ENCODE data around the gene LRCOL1.

The LRCOL1 gene

DNA sequence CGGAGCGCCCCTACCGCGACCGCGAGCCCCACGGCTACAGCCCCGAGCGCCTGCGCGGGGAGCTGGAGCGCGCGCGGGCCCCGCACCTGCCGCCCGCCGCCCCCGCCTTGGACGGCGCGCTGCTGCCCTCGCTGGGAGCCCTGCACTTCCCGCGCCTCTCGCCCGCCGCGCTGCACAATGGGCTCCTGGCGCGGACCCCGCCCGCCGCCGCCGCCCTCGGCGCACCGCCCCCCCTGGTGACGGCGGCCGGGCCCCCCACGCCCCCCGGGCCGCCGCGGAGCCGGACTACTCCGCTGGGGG is 27.0 kb downstream of the LRCOL1 start:
- Histone ChIP-seq H3K4me1 (ENCODE audit: control insufficient read depth, insufficient read depth, low read length) (no peaks in the 10 kb centered on the region), H3K36me3 (ENCODE audit: control insufficient read depth, insufficient read depth, low read length, severe bottlenecking) (peaks cover 8% of the 10 kb centered on the region), H3K9me3 (ENCODE audit: control insufficient read depth, low read length) (no peaks in the 10 kb centered on the region), H3K4me3 (ENCODE audit: low read length) (no peak overlapping the region), H3K27me3 (replicated peaks; ENCODE audit: control insufficient read depth, insufficient read depth, low read length) (peaks cover 8% of the 10 kb centered on the region), H3K9ac (ENCODE audit: low read length) (no peak overlapping the region)
- DNase-seq (ENCODE audit: low read depth): no peak

DNA sequence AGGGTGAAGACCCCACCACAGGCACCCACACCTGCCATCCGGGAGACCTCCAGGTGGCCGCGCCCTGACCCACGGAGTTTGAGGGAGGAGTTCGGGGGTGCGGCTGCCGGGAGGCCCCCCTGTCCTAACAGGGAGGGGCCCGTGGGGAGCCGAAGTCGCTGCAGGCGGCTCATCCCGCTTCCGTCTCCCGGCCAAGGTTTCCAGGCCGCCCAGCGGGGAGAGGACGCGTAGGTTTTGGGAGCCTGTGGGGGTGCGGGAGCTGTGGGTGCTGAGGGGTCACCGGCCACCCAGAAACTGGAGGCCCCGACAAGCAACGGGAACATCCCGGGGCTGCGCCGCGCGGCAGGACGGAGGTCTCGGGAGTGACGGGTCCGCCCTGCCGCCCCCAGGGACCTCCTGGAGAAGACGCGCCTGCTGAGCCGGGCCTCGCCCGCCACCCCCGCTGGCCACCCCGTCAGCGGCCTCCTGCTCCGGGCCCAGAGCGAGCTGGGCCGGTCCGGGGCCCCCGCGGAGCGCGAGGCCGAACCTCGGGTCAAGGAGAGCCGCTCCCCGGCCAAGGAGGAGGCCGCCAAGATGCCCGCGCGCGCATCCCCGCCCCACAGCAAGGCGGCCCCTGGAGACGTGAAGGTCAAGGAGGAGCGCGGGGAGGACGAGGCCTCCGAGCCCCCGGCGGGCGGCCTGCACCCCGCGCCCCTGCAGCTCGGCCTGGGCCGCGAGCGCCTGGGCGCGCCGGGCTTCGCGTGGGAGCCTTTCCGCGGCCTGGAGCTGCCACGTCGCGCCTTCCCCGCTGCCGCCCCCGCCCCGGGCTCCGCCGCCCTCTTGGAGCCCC is 27.6 kb downstream of the LRCOL1 start:
- Histone ChIP-seq H3K27me3 (replicated peaks; ENCODE audit: control insufficient read depth, insufficient read depth, low read length) (peaks cover 4% of the 10 kb centered on the region), H3K9ac (ENCODE audit: low read length) (no peak overlapping the region), H3K4me3 (ENCODE audit: low read length) (no peak overlapping the region), H3K36me3 (ENCODE audit: control insufficient read depth, insufficient read depth, low read length, severe bottlenecking) (peaks cover 8% of the 10 kb centered on the region), H3K4me1 (ENCODE audit: control insufficient read depth, insufficient read depth, low read length) (no peaks in the 10 kb centered on the region), H3K9me3 (ENCODE audit: control insufficient read depth, low read length) (no peaks in the 10 kb centered on the region)
- no peak for DNase-seq (ENCODE audit: low read depth)

DNA sequence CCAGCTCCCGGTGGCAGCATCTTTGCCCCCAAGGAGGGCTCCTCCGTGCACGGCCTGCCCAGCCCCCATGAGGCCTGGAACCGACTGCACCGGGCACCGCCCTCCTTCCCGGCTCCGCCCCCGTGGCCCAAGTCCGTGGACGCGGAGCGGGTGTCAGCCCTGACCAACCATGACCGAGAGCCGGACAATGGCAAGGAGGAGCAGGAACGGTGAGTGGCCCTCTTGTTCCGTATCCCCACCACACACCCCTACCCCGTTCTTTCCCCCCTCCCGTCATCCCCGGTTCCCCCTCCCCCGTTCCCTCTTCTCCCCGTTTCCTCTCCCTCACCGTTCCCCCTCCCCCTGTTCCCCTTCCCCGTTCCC is 28.3 kb downstream of the LRCOL1 start:
- Histone ChIP-seq H3K36me3 (ENCODE audit: control insufficient read depth, insufficient read depth, low read length, severe bottlenecking) (peaks cover 8% of the 10 kb centered on the region), H3K9me3 (ENCODE audit: control insufficient read depth, low read length) (no peaks in the 10 kb centered on the region), H3K4me1 (ENCODE audit: control insufficient read depth, insufficient read depth, low read length) (no peaks in the 10 kb centered on the region), H3K27me3 (replicated peaks; ENCODE audit: control insufficient read depth, insufficient read depth, low read length) (no peaks in the 10 kb centered on the region), H3K9ac (ENCODE audit: low read length) (no peak overlapping the region), H3K4me3 (ENCODE audit: low read length) (no peak overlapping the region)
- DNase-seq (ENCODE audit: low read depth): no peak

GRCh38 chr12:132581348-132582057 is 28.9 kb downstream of the LRCOL1 start:
- no peaks in the 10 kb centered on the region for H3K27me3 ChIP-seq (replicated peaks; ENCODE audit: control insufficient read depth, insufficient read depth, low read length)
- no peak for DNase-seq (ENCODE audit: low read depth)
- H3K9me3 ChIP-seq (ENCODE audit: control insufficient read depth, low read length): no peaks in the 10 kb centered on the region
- H3K4me3 ChIP-seq (ENCODE audit: low read length): no peak overlapping the region
- H3K4me1 ChIP-seq (ENCODE audit: control insufficient read depth, insufficient read depth, low read length): no peaks in the 10 kb centered on the region
- H3K9ac ChIP-seq (ENCODE audit: low read length): no peak overlapping the region
- H3K36me3 ChIP-seq (ENCODE audit: control insufficient read depth, insufficient read depth, low read length, severe bottlenecking): peaks cover 8% of the 10 kb centered on the region

DNA sequence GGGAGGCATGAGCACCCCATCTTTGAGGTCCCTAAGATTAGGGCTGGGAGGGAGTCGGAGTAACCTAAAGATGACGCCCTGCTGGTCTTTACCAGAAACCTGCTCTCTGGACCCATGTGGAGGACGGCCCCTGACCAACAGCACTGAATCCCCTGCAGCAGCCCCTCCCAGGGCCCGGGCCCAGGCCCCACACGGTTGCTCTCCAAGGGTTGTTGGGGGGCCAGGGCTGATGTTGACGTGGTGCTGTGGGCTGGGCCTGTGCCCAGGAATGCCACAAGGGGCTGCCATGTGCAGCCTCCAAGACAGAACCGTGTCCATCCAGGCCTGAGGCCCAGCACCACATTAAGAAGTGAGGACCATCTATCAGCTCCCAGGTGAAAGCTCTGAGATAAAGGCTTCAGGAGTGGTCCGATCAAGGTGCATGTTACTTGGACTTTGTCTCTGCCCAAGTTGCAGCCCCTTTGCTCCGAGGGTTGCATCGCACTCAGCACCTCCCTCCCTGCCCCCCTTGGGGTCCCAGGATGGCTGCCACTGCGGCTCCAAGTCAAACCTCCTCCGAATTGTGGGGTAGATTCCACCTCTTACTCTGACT is 29.6 kb downstream of the LRCOL1 start:
- Histone ChIP-seq H3K4me1 (ENCODE audit: control insufficient read depth, insufficient read depth, low read length) (no peaks in the 10 kb centered on the region), H3K9ac (ENCODE audit: low read length) (no peak overlapping the region), H3K27me3 (replicated peaks; ENCODE audit: control insufficient read depth, insufficient read depth, low read length) (no peaks in the 10 kb centered on the region), H3K4me3 (ENCODE audit: low read length) (no peak overlapping the region), H3K9me3 (ENCODE audit: control insufficient read depth, low read length) (no peaks in the 10 kb centered on the region), H3K36me3 (ENCODE audit: control insufficient read depth, insufficient read depth, low read length, severe bottlenecking) (peaks cover 8% of the 10 kb centered on the region)
- no peak for DNase-seq (ENCODE audit: low read depth)

GRCh38 chr12:132579744-132580143 is 30.6 kb downstream of the LRCOL1 start:
- Histone ChIP-seq H3K9me3 (ENCODE audit: control insufficient read depth, low read length) (no peaks in the 10 kb centered on the region), H3K36me3 (ENCODE audit: control insufficient read depth, insufficient read depth, low read length, severe bottlenecking) (peaks cover 8% of the 10 kb centered on the region), H3K4me1 (ENCODE audit: control insufficient read depth, insufficient read depth, low read length) (no peaks in the 10 kb centered on the region), H3K9ac (ENCODE audit: low read length) (no peak overlapping the region), H3K4me3 (ENCODE audit: low read length) (no peak overlapping the region), H3K27me3 (replicated peaks; ENCODE audit: control insufficient read depth, insufficient read depth, low read length) (no peaks in the 10 kb centered on the region)
- no peak for DNase-seq (ENCODE audit: low read depth)

DNA sequence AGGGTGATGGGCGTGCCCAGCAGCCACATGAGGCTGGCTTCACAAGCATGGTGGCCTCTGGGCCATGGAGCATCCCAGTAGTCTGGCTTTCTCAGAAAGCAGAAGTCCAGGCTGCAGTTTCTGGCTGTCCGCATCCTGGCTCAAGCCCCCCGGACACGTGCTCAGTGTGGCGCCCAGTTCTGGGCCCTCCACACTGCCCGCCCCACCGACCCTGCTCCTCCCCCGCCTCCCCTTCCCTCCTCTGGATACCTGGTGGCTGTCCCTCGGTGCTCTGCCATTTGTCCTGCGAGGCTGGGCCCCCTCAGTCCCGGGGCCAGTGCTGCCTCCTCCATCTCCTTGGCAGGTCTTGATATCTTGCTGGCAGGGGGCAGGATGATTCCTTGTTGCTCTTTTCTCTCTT is 31.6 kb downstream of the LRCOL1 start:
- Histone ChIP-seq H3K27me3 (replicated peaks; ENCODE audit: control insufficient read depth, insufficient read depth, low read length) (no peaks in the 10 kb centered on the region), H3K4me3 (ENCODE audit: low read length) (no peak overlapping the region), H3K9ac (ENCODE audit: low read length) (no peak overlapping the region), H3K9me3 (ENCODE audit: control insufficient read depth, low read length) (no peaks in the 10 kb centered on the region), H3K4me1 (ENCODE audit: control insufficient read depth, insufficient read depth, low read length) (no peaks in the 10 kb centered on the region), H3K36me3 (ENCODE audit: control insufficient read depth, insufficient read depth, low read length, severe bottlenecking) (peaks cover 8% of the 10 kb centered on the region)
- no peak for DNase-seq (ENCODE audit: low read depth)

DNA sequence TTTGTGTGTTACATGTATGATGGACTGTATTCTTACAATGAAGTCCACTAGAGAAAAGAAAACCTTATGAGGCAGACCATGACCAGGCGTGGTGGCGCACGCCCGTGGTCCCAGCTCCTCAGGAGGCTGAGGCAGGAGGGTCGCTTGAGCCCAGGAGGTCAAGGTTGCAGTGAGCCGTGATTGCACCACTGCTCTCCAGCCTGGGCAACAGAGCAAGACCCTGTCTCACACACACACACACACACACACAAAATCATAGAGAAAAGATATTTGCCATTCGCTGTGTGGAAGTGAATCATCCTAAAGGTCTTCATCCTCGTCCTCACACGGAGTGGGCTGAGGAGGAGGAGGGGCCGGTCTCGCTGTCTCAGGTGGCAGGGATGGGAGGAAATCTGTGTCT is 32.3 kb downstream of the LRCOL1 start:
- Histone ChIP-seq H3K36me3 (ENCODE audit: control insufficient read depth, insufficient read depth, low read length, severe bottlenecking) (peaks cover 8% of the 10 kb centered on the region), H3K4me1 (ENCODE audit: control insufficient read depth, insufficient read depth, low read length) (no peaks in the 10 kb centered on the region), H3K9ac (ENCODE audit: low read length) (no peak overlapping the region), H3K4me3 (ENCODE audit: low read length) (no peak overlapping the region), H3K27me3 (replicated peaks; ENCODE audit: control insufficient read depth, insufficient read depth, low read length) (no peaks in the 10 kb centered on the region), H3K9me3 (ENCODE audit: control insufficient read depth, low read length) (no peaks in the 10 kb centered on the region)
- no peak for DNase-seq (ENCODE audit: low read depth)

DNA sequence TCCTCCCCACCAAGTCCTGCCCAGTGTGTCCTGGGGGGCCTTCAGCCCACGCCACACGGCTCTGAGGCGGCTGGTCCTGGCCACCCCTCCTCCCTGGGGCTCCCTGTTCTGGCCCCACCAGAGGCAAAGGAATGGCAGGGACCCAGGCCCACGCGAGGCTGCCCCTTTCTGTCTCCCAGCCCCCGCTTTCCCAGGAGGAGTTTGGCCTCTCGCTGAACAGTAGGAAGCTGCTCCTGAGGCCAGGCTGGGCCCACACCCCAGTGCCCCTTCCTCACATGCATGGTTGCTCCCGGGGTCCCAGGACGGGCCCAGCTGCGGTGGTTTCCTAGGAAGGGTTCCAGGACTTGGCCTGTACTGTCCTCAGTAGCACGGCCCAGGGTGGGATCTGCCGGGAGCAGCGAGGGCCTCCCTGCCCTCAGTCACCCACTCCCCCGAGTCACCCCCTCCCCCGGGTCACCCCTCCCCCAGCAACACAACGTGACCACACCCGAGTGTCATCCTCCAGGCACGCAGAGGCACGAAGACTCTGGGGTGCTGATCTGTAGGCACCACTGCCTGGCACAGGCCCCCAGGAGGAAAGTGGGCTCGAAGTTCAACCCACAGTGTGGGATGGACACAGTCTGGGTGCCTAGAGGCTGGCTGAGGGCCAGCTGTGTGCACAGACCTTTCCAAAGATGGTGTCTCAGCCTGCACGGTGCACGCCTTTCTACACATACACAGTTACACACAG is 33.0 kb downstream of the LRCOL1 start:
- Histone ChIP-seq H3K27me3 (replicated peaks; ENCODE audit: control insufficient read depth, insufficient read depth, low read length) (no peaks in the 10 kb centered on the region), H3K9me3 (ENCODE audit: control insufficient read depth, low read length) (no peaks in the 10 kb centered on the region), H3K4me3 (ENCODE audit: low read length) (no peak overlapping the region), H3K36me3 (ENCODE audit: control insufficient read depth, insufficient read depth, low read length, severe bottlenecking) (peaks cover 8% of the 10 kb centered on the region), H3K4me1 (ENCODE audit: control insufficient read depth, insufficient read depth, low read length) (no peaks in the 10 kb centered on the region), H3K9ac (ENCODE audit: low read length) (no peak overlapping the region)
- DNase-seq (ENCODE audit: low read depth): no peak

DNA sequence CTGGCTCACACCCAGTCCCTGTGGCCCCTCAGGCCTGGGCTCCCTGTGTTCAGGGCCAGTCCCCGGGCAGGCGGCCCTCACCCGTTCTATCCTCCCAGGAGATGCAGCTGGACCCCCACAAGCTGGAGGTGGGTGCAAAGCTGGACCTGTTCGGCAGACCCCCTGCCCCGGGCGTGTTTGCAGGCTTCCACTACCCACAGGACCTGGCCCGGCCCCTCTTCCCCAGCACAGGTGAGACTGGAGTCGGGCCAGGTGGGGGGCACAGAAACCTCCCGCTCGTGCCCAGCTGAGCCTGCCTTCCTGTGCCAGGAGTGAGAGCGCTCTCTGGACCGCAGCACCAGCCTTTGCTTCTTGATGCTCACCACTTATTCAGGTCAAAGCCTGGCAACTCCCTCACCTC is 33.7 kb downstream of the LRCOL1 start:
- peaks cover 8% of the 10 kb centered on the region for H3K36me3 ChIP-seq (ENCODE audit: control insufficient read depth, insufficient read depth, low read length, severe bottlenecking)
- no peak overlapping the region for H3K9ac ChIP-seq (ENCODE audit: low read length)
- H3K27me3 ChIP-seq (replicated peaks; ENCODE audit: control insufficient read depth, insufficient read depth, low read length): no peaks in the 10 kb centered on the region
- H3K9me3 ChIP-seq (ENCODE audit: control insufficient read depth, low read length): no peaks in the 10 kb centered on the region
- no peaks in the 10 kb centered on the region for H3K4me1 ChIP-seq (ENCODE audit: control insufficient read depth, insufficient read depth, low read length)
- H3K4me3 ChIP-seq (ENCODE audit: low read length): no peak overlapping the region
- DNase-seq (ENCODE audit: low read depth): no peak

DNA sequence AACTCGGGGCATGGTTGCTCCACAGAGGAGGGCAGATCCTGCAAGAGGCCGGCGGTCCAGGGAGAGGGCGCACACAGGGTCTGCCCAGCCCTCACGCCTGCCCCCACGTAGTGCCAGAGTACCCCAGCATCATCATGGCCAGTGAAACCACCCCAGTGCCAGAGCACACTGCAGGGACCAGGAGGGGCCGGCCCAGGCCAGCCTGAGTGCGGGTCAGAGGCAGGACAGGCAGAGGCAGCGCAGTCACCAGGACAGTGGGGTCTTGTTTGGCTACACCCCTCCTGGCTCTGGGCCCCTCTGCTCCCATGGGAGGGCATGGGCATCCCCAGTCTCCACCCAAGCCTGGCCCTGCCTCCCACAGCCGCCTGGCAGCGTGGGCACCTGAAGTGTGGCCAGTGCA is 34.7 kb downstream of the LRCOL1 start:
- no peak for DNase-seq (ENCODE audit: low read depth)
- H3K36me3 ChIP-seq (ENCODE audit: control insufficient read depth, insufficient read depth, low read length, severe bottlenecking): peaks cover 2% of the 10 kb centered on the region
- no peak overlapping the region for H3K9ac ChIP-seq (ENCODE audit: low read length)
- no peak overlapping the region for H3K4me3 ChIP-seq (ENCODE audit: low read length)
- H3K9me3 ChIP-seq (ENCODE audit: control insufficient read depth, low read length): no peaks in the 10 kb centered on the region
- H3K4me1 ChIP-seq (ENCODE audit: control insufficient read depth, insufficient read depth, low read length): no peaks in the 10 kb centered on the region
- H3K27me3 ChIP-seq (replicated peaks; ENCODE audit: control insufficient read depth, insufficient read depth, low read length): no peaks in the 10 kb centered on the region

Data from adipocyte (in vitro differentiated cells).